Measurements from ENCODE around the gene TRIM13. TPM values are rescaled to one million over a fixed set of nuclear protein-coding genes. Genes with fewer than 3 reads are reported as not detected.

TRIM13 gene
- total RNA-seq, 1 donor from 2014 or later, result 26.4 TPM

- peaks cover 8% of the 10 kb centered on the region for H3K79me2 ChIP-seq (ENCODE audit: insufficient read depth, low read length)
- Mint-ChIP-seq H3K27ac (ENCODE audit: unreplicated experiment) (no peak overlapping the region), H3K36me3 (ENCODE audit: low read depth, unreplicated experiment) (no peaks in the 10 kb centered on the region), H3K4me3 (ENCODE audit: unreplicated experiment) (no peak overlapping the region), H3K9me3 (ENCODE audit: unreplicated experiment) (no peaks in the 10 kb centered on the region), H3K27me3 (ENCODE audit: low read depth, unreplicated experiment) (no peaks in the 10 kb centered on the region), H3K4me1 (ENCODE audit: low read depth, unreplicated experiment) (peaks cover 6% of the 10 kb centered on the region)
- no peak overlapping the region for H2AFZ ChIP-seq (ENCODE audit: low read depth, low read length)
- H3K9ac ChIP-seq (ENCODE audit: low read length), result no peak overlapping the region
- no peak overlapping the region for H3K4me3 ChIP-seq (ENCODE audit: insufficient read depth, low read depth, low read length)
- H3K4me2 ChIP-seq (ENCODE audit: low read length), result no peak overlapping the region
- TF ChIP-seq EZH2 (IDR thresholded peaks at IDR 0.05; ENCODE audit: insufficient read depth, low read length), result no peak
- no peak for TF ChIP-seq CTCF (IDR thresholded peaks at IDR 0.05; ENCODE audit: insufficient read depth, low read depth, low read length)
- H3K4me1 ChIP-seq (ENCODE audit: insufficient read depth, low read length), result peaks cover 6% of the 10 kb centered on the region
- H3K9me3 ChIP-seq (ENCODE audit: insufficient read depth, low read depth, low read length), result no peaks in the 10 kb centered on the region
- H3K27me3 ChIP-seq (ENCODE audit: insufficient read depth, low read length), result no peaks in the 10 kb centered on the region
- DNase-seq (ENCODE audit: low read depth) (no peak), FAIRE-seq (no peak)
- no peak overlapping the region for H3K27ac ChIP-seq (ENCODE audit: low read depth, low read length)
- H3K36me3 ChIP-seq (ENCODE audit: insufficient read depth, low read length), result peaks cover 6% of the 10 kb centered on the region
- peaks cover 2% of the 10 kb centered on the region for H4K20me1 ChIP-seq (ENCODE audit: insufficient read depth, low read length)
Measured at GRCh38 chr13:49993111-49993510, 3.7 kb upstream of the TRIM13 start.

GRCh38 chr13:49993666-49994065 is 3.2 kb upstream of the TRIM13 start:
- Histone ChIP-seq H3K9me3 (ENCODE audit: insufficient read depth, low read depth, low read length) (no peaks in the 10 kb centered on the region), H2AFZ (ENCODE audit: low read depth, low read length) (no peak overlapping the region), H3K27ac (ENCODE audit: low read depth, low read length) (no peak overlapping the region), H3K27me3 (ENCODE audit: insufficient read depth, low read length) (no peaks in the 10 kb centered on the region), H3K9ac (ENCODE audit: low read length) (no peak overlapping the region), H3K4me2 (ENCODE audit: low read length) (no peak overlapping the region), H4K20me1 (ENCODE audit: insufficient read depth, low read length) (peaks cover 7% of the 10 kb centered on the region), H3K4me3 (ENCODE audit: insufficient read depth, low read depth, low read length) (no peak overlapping the region), H3K36me3 (ENCODE audit: insufficient read depth, low read length) (peaks cover 6% of the 10 kb centered on the region), H3K4me1 (ENCODE audit: insufficient read depth, low read length) (peaks cover 10% of the 10 kb centered on the region), H3K79me2 (ENCODE audit: insufficient read depth, low read length) (peaks cover 14% of the 10 kb centered on the region)
- DNase-seq (ENCODE audit: low read depth) (no peak), FAIRE-seq (no peak)
- H3K27ac Mint-ChIP-seq (ENCODE audit: unreplicated experiment), result no peak overlapping the region
- H3K4me3 Mint-ChIP-seq (ENCODE audit: unreplicated experiment), result no peak overlapping the region
- H3K9me3 Mint-ChIP-seq (ENCODE audit: unreplicated experiment), result no peaks in the 10 kb centered on the region
- H3K4me1 Mint-ChIP-seq (ENCODE audit: low read depth, unreplicated experiment), result peaks cover 11% of the 10 kb centered on the region
- TF ChIP-seq CTCF (IDR thresholded peaks at IDR 0.05; ENCODE audit: insufficient read depth, low read depth, low read length) (no peak), EZH2 (IDR thresholded peaks at IDR 0.05; ENCODE audit: insufficient read depth, low read length) (no peak)
- H3K27me3 Mint-ChIP-seq (ENCODE audit: low read depth, unreplicated experiment), result no peaks in the 10 kb centered on the region
- H3K36me3 Mint-ChIP-seq (ENCODE audit: low read depth, unreplicated experiment), result no peaks in the 10 kb centered on the region

GRCh38 chr13:49995625-49996101 is 1.2 kb upstream of the TRIM13 start:
- Histone ChIP-seq H3K9ac (ENCODE audit: low read length) (peak overlapping the region; percentile 90), H3K4me2 (ENCODE audit: low read length) (peak overlapping the region; percentile 80), H3K27ac (ENCODE audit: low read depth, low read length) (peak overlapping the region; percentile 87), H3K27me3 (ENCODE audit: insufficient read depth, low read length) (no peaks in the 10 kb centered on the region), H3K36me3 (ENCODE audit: insufficient read depth, low read length) (peaks cover 20% of the 10 kb centered on the region), H3K4me1 (ENCODE audit: insufficient read depth, low read length) (peaks cover 17% of the 10 kb centered on the region), H3K79me2 (ENCODE audit: insufficient read depth, low read length) (peaks cover 34% of the 10 kb centered on the region), H4K20me1 (ENCODE audit: insufficient read depth, low read length) (peaks cover 24% of the 10 kb centered on the region), H2AFZ (ENCODE audit: low read depth, low read length) (peak overlapping the region; percentile 28), H3K4me3 (ENCODE audit: insufficient read depth, low read depth, low read length) (peak overlapping the region; percentile 61), H3K9me3 (ENCODE audit: insufficient read depth, low read depth, low read length) (no peaks in the 10 kb centered on the region)
- no peaks in the 10 kb centered on the region for H3K9me3 Mint-ChIP-seq (ENCODE audit: unreplicated experiment)
- H3K27me3 Mint-ChIP-seq (ENCODE audit: low read depth, unreplicated experiment), result no peaks in the 10 kb centered on the region
- peak overlapping the region; percentile 81 for H3K4me3 Mint-ChIP-seq (ENCODE audit: unreplicated experiment)
- peak overlapping the region; percentile 31 for H3K27ac Mint-ChIP-seq (ENCODE audit: unreplicated experiment)
- H3K4me1 Mint-ChIP-seq (ENCODE audit: low read depth, unreplicated experiment), result peaks cover 16% of the 10 kb centered on the region
- peaks cover 4% of the 10 kb centered on the region for H3K36me3 Mint-ChIP-seq (ENCODE audit: low read depth, unreplicated experiment)
- FAIRE-seq (no peak), DNase-seq (ENCODE audit: low read depth) (peak; percentile 26)
- TF ChIP-seq EZH2 (IDR thresholded peaks at IDR 0.05; ENCODE audit: insufficient read depth, low read length), result no peak
- TF ChIP-seq CTCF (IDR thresholded peaks at IDR 0.05; ENCODE audit: insufficient read depth, low read depth, low read length), result no peak

Data from astrocyte (in vitro differentiated cells and primary cell).